Thoracic aorta (tissue), 2 donors: ENCODE measurements around the gene PAIP1. TPM values are rescaled to one million over a fixed set of nuclear protein-coding genes. Genes with fewer than 3 reads are reported as not detected.
"Not testable (repeated sequence)": the region's sequence is repeated elsewhere in the genome, so short reads cannot be mapped to it uniquely, and the experiment has no call there.

Experiments used
- ATAC-seq: fragments of 150-250 bp; one replicate; pipeline ENCODE4 v1.8.0; 2017; ENCODE audit warnings: low read depth; ENCODE audit not compliant: insufficient number of reproducible peaks, low FRiP score
- DNase-seq: peaks from one replicate; pipeline ENCODE4 v3.0.0-alpha.2; 2020; ENCODE audit warnings: low spot score
- H3K27ac ChIP-seq, 2 donors: fragments of 200-600 bp; sonication (generic); 1 replicate in 1 of 2; 2 replicates in 1 of 2; pipeline ENCODE4 v1.5.1; 2016; ENCODE audit warnings: mild to moderate bottlenecking in 2 of 2, moderate library complexity in 2 of 2
- H3K27me3 ChIP-seq: fragments of 200-600 bp; sonication (generic); replicated peaks from 2 replicates; pipeline ENCODE4 v1.6.0; 2016; ENCODE audit warnings: mild to moderate bottlenecking; ENCODE audit not compliant: insufficient read depth
- H3K36me3 ChIP-seq: fragments of 200-600 bp; sonication (generic); one replicate; pipeline ENCODE4 v1.5.1; 2016
- H3K4me1 ChIP-seq, 2 donors: fragments of 200-600 bp; sonication (generic); 1 replicate in 1 of 2; 2 replicates in 1 of 2; pipeline versions ENCODE4 v1.5.1 to v1.6.0; 2016; ENCODE audit warnings: low read depth in 2 of 2, mild to moderate bottlenecking in 1 of 2; ENCODE audit not compliant: control insufficient read depth in 1 of 2
- H3K4me3 ChIP-seq: fragments of 200-600 bp; sonication (generic); 2 replicates; pipeline ENCODE4 v1.5.1; 2016; ENCODE audit warnings: mild to moderate bottlenecking
- H3K9me3 ChIP-seq: fragments of 200-600 bp; sonication (generic); 2 replicates; pipeline ENCODE4 v1.5.1; 2016
- CTCF ChIP-seq: fragments of 200-600 bp; sonication (generic); IDR thresholded peaks from one replicate; pipeline ENCODE4 v1.5.1; 2019; ENCODE audit warnings: antibody characterized with exemption
- total RNA-seq, 2 donors: library from RNA; depleted of rRNA; stranded (reverse); fragments of >200 nt; gene quantifications; one replicate each; pipeline versions ENCODE4 v1.1.0 to v1.2.3, GENCODE V29; 2016

PAIP1 gene
- total RNA-seq, 2 donors from 2014 or later: 74.1 to 81.6 TPM

DNA sequence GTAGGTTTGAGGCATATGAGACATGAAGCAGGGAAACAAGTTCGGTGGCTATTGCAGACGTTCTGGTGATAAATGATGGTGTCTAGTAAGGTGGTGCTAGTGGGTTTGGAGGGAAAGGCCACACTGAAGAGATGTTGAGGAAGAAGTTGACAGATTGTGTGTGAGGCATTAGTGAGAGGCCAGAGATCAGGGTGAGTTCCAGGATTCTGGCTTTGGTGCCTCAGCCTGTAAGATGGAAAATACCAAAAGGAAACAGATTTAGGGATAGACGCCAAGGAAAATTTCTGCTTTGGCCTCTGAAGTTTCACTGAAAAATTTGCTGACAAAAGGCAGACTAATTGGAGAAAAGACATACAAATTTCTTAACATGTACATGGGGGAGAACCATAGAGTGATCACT lies 6.4 kb upstream of the PAIP1 start:
- TF ChIP-seq CTCF: no peak
- H3K27me3 ChIP-seq: no peaks in the 10 kb centered on the region
- H3K9me3 ChIP-seq: no peaks in the 10 kb centered on the region
- H3K4me1 ChIP-seq: peaks cover 3 to 13% of the 10 kb centered on the region in 2 donors
- no peak for ATAC-seq
- no peak overlapping the region for H3K4me3 ChIP-seq
- peak overlapping the region; percentile 45 to 54 for H3K27ac ChIP-seq
- H3K36me3 ChIP-seq: no peaks in the 10 kb centered on the region
- no peak for DNase-seq

DNA sequence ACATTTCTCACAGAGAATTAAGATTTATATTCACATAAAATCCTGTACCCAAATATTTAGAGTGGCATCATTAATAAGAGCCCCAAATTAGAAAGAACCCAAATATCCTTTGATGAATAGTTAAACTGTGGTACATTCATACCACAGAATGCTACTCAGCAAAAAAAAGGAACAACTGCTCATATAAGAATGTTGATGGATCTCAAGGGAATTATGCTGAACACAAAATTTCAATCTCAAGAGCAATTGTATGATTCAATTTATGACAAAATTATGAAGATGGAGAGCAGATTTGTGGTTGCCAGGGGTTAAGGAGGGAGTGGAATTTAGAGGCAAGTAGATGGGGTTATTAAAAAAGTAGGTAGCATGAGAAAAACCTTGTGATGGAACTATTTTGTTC lies 4.5 kb upstream of the PAIP1 start:
- no peak overlapping the region for H3K4me3 ChIP-seq
- H3K27me3 ChIP-seq: no peaks in the 10 kb centered on the region
- H3K4me1 ChIP-seq: peaks cover 3 to 17% of the 10 kb centered on the region in 2 donors
- no peaks in the 10 kb centered on the region for H3K36me3 ChIP-seq
- H3K9me3 ChIP-seq: no peaks in the 10 kb centered on the region
- no peak for TF ChIP-seq CTCF
- ATAC-seq (no peak), DNase-seq (no peak)
- H3K27ac ChIP-seq: no peak overlapping the region

DNA sequence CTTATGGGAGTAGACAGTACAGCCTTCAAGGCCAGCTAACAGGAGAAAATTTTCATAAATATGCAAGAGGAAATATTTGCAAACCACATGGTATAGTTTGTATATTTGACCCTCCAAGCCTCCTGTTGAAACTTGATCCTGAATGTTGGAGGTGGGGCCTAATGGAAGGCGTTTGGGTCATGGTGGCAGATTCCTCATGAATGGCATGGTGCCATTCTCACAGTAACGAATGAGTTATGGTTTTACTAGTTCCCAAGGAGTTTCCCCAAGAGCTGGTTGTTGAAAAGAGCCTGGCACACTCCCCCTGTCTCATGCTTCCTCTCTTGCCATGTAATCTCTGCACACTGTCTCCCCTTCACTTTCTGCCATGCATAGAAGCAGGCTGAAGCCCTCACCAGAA lies 3.3 kb upstream of the PAIP1 start:
- Histone ChIP-seq H3K36me3 (no peaks in the 10 kb centered on the region), H3K27ac (no peak overlapping the region), H3K4me1 (peaks cover 9 to 27% of the 10 kb centered on the region in 2 donors), H3K27me3 (no peaks in the 10 kb centered on the region), H3K4me3 (no peak overlapping the region), H3K9me3 (no peaks in the 10 kb centered on the region)
- DNase-seq: no peak
- no peak for TF ChIP-seq CTCF
- no peak for ATAC-seq

DNA sequence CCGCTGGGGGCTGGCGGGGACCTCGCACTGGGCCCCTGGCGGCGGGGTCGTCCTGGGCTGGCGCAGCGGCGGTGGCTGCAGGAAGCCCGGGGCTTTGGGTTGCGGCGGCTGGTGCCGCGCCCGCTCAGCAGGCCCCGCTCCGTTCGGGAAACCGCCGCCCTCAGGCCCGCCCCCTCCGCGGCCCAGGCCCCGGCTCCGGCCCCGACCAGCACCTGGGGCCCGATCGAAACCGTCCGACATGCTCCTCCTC lies 345 bp downstream of the PAIP1 start:
- Histone ChIP-seq H3K27ac (peak overlapping the region; percentile 91 to 92), H3K4me3 (peak overlapping the region; percentile 95), H3K4me1 (peaks cover 21 to 48% of the 10 kb centered on the region in 2 donors)
- not testable (repeated sequence) for H3K36me3 ChIP-seq, ATAC-seq, H3K27me3 ChIP-seq, H3K9me3 ChIP-seq
- DNase-seq: peak; percentile 29

DNA sequence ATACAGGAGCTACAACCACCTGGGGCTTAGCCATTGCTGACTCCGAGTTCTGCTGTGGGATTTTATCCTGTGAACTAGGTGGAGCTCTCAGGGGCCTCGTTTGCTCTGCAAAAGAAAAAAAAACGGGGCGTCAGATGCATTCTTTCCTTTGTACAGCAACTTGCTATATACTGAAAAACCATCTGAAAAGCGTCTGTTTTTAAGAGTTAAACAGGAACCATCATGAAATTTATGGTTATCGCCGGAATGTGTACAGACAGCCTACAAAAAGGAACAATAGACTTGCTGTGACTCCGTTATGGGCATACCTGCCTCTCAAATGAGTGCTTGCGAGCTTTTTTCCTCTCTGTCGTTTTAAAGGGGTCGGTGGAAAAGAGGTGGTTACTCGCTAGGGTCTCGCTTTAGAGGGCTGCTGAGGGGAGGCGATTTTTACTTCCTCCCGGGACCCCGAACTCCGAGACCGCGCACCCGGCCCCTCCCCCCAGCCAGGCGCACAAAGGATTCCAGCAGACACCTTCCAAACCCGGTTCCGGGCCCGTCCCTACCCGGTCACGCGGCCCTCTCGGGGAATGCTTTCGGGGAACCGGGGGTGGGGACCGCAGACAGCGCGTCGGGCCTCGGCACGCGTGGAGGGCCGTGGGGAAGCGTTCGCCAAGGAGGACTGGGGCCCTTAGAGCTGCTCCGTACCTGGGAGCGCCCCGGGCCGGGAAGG lies 826 bp downstream of the PAIP1 start:
- H3K36me3 ChIP-seq: no peaks in the 10 kb centered on the region
- no peaks in the 10 kb centered on the region for H3K27me3 ChIP-seq
- H3K27ac ChIP-seq: peak overlapping the region; percentile 91 to 92
- no peaks in the 10 kb centered on the region for H3K9me3 ChIP-seq
- H3K4me3 ChIP-seq: peak overlapping the region; percentile 95
- ATAC-seq (peak; percentile 4), DNase-seq (peak; percentile 3)
- peaks cover 21 to 49% of the 10 kb centered on the region in 2 donors for H3K4me1 ChIP-seq
- TF ChIP-seq CTCF: no peak

GRCh38 chr5:43554497-43554896 lies 2.4 kb downstream of the PAIP1 start:
- no peak for ATAC-seq
- H3K4me3 ChIP-seq: peak overlapping the region; percentile 95

More at GRCh38 chr5:43554497-43554896, 2.4 kb downstream of the PAIP1 start:
- Histone ChIP-seq H3K4me1 (peaks cover 21 to 49% of the 10 kb centered on the region in 2 donors), H3K9me3 (no peaks in the 10 kb centered on the region), H3K27ac (no peak overlapping the region), H3K36me3 (no peaks in the 10 kb centered on the region), H3K27me3 (no peaks in the 10 kb centered on the region)
- TF ChIP-seq CTCF: no peak
- DNase-seq: no peak
